Measurements from ENCODE around the gene NASP. TPM values are rescaled to one million over a fixed set of nuclear protein-coding genes. Genes with fewer than 3 reads are reported as not detected.

NASP gene
- total and polyA plus RNA-seq, 2 of the 4 experiments (the other 2 are of a cell fraction): 56.6 to 124 TPM

GRCh38 chr1:45557422-45557944 lies 26.4 kb upstream of the NASP start:
- no peak overlapping the region for H2BK5ac ChIP-seq (ENCODE audit: low read depth, low read length, poor library complexity, severe bottlenecking)
- H3K23ac ChIP-seq (ENCODE audit: low read depth, low read length): no peak overlapping the region
- H2AFZ ChIP-seq (replicated peaks; ENCODE audit: low read length, poor library complexity): no peak overlapping the region
- no peak overlapping the region for H3K27ac ChIP-seq (ENCODE audit: insufficient read depth, low read length)
- H4K8ac ChIP-seq (ENCODE audit: low read depth in 2 of 2, low read length in 2 of 2): peak overlapping the region in 1 of 2 experiments; percentile 42; a peak in 1 of 4 replicates
- ChIA-PET CTCF (interaction anchor here (0.6 to 0.8 kb wide), 3 partner anchors 10 to 179 kb away, joined by 3 read pairs; no protein-coding TSS in a partner anchor), POLR2A (ENCODE audit: unreplicated experiment) (interaction anchor here (0.6 to 1.2 kb wide), 2 partner anchors 36 to 304 kb away, joined by 5 to 12 read pairs; partner anchors contain the start of gene PRDX1)
- H2BK15ac ChIP-seq (ENCODE audit: low read depth, low read length): no peak overlapping the region
- H3K4me1 ChIP-seq (ENCODE audit: control insufficient read depth, insufficient read depth, low read length): peaks cover 3% of the 10 kb centered on the region; the same call in 1 of the 2 replicates
- H3K9ac ChIP-seq (ENCODE audit: low read depth, low read length): no peak overlapping the region
- H3K27me3 ChIP-seq (ENCODE audit: control insufficient read depth, insufficient read depth, low read length): no peaks in the 10 kb centered on the region
- intact Hi-C loops (cut with micrococcal nuclease): no loop called here
- H3K18ac ChIP-seq (ENCODE audit: low read depth, low read length): no peak overlapping the region
- WGBS, 2 experiments (ENCODE audit: extremely low coverage in 2 of 2, insufficient read length in 1 of 2): no CpG with 5 or more reads among the region's 3 CpGs
- no peak overlapping the region for H2BK20ac ChIP-seq (ENCODE audit: low read depth, low read length)
- no peak overlapping the region for H2AK5ac ChIP-seq (ENCODE audit: low read depth, low read length)
- ATAC-seq (ENCODE audit: low read depth) (no peak), DNase-seq (no peak)
- 0 out of 2 replicates have a peak overlapping the region, but pooled peaks have one; percentile 8 for H3K14ac ChIP-seq (replicated peaks; ENCODE audit: low read depth, low read length)
- no peak overlapping the region for H2AK9ac ChIP-seq (replicated peaks; ENCODE audit: low read depth, low read length, poor library complexity)
- dilution Hi-C loops (cut with HindIII; ENCODE audit: low sequenced_read_pairs, unreplicated experiment): no loop called here
- H3K4me2 ChIP-seq (ENCODE audit: low read depth, low read length): no peak overlapping the region
- no peaks in the 10 kb centered on the region for H4K20me1 ChIP-seq (ENCODE audit: insufficient read depth, low read length)
- H3K56ac ChIP-seq (ENCODE audit: extremely low read depth, insufficient read depth, low read length): no peak overlapping the region; the same call in 1 of the 2 replicates
- BruUV-seq (replicated peaks): no TSS peak
- H4K5ac ChIP-seq (ENCODE audit: low read depth, low read length): no peak overlapping the region; the same call in 1 of the 2 replicates
- H3K9me3 ChIP-seq (ENCODE audit: control insufficient read depth, insufficient read depth, low read length): no peaks in the 10 kb centered on the region
- no peak overlapping the region for H3K4ac ChIP-seq (ENCODE audit: low read depth, low read length)
- TF ChIP-seq MAFK (IDR thresholded peaks at IDR 0.05; ENCODE audit: low read depth, low read length) (no peak), MAZ (IDR thresholded peaks at IDR 0.05; ENCODE audit: borderline replicate concordance, low read depth, low read length) (no peak), NFE2L2 (IDR thresholded peaks at IDR 0.05; ENCODE audit: low read depth, low read length) (no peak), RAD21 (IDR thresholded peaks at IDR 0.05; ENCODE audit: low read length) (no peak), CHD1 (IDR thresholded peaks at IDR 0.05; ENCODE audit: low read depth, low read length) (no peak), SMC3 (IDR thresholded peaks at IDR 0.05; ENCODE audit: low read depth, low read length) (no peak), ELK1 (IDR thresholded peaks at IDR 0.05; ENCODE audit: borderline replicate concordance, low read depth, low read length) (no peak), MXI1 (IDR thresholded peaks at IDR 0.05; ENCODE audit: borderline replicate concordance, low read depth, low read length) (no peak), RFX5 (IDR thresholded peaks at IDR 0.05; ENCODE audit: low read depth, low read length) (no peak), CTCF (conservative IDR thresholded peaks at IDR 0.05; ENCODE audit: low read depth, low read length) (no peak), RCOR1 (IDR thresholded peaks at IDR 0.05; ENCODE audit: insufficient replicate concordance, low read length) (no peak)
- no peak overlapping the region for H4K91ac ChIP-seq (ENCODE audit: insufficient read depth, low read depth, low read length)
- H3K4me3 ChIP-seq (ENCODE audit: insufficient read depth, low read depth, low read length): no peak overlapping the region
- H3K79me1 ChIP-seq (ENCODE audit: low read depth in 1 of 2, low read length in 2 of 2): peaks cover 12 to 45% of the 10 kb centered on the region in 2 experiments; a peak in 3 of 4 replicates
- peaks cover 12% of the 10 kb centered on the region for H3K9me1 ChIP-seq (ENCODE audit: insufficient read depth, low read length)
- in situ Hi-C loops (cut with MboI; ENCODE audit: low sequenced_read_pairs): no loop called here
- H3K36me3 ChIP-seq (ENCODE audit: control insufficient read depth, insufficient read depth, low read length): peaks cover 15% of the 10 kb centered on the region
- no peak overlapping the region for H2BK120ac ChIP-seq (ENCODE audit: low read depth, low read length)
